HepG2 (cell line): ENCODE measurements around the gene FAM72A. TPM values are rescaled to one million over a fixed set of nuclear protein-coding genes. Genes with fewer than 3 reads are reported as not detected.
"Not testable (repeated sequence)": the region's sequence is repeated elsewhere in the genome, so short reads cannot be mapped to it uniquely, and the experiment has no call there.

Experiments used
- ATAC-seq: fragments of 200-7000 bp; cut with Tn5 transposase; 3 replicates; pipeline ENCODE4 v1.9.1; 2020; ENCODE audit warnings: mild to moderate bottlenecking, moderate library complexity
- BruUV-seq: library from RNA; stranded (reverse); fragments of 400-500 nt; replicated peaks from 2 replicates; lab custom pipeline; 2021; lab: Mats Ljungman, UMichigan
- CTCF ChIA-PET: fragments of 300-600 bp; formaldehyde crosslinking; extraction: SDS; loops from one replicate; lab custom pipeline; 2021; ENCODE audit warnings: low total read pairs, inconsistent platforms, low intra/inter-chr PET ratio; lab: Yijun Ruan, JAX
- POLR2A ChIA-PET: fragments of 350-600 bp; sonication (Branson Sonifier 250); formaldehyde crosslinking; loops from one replicate; lab custom pipeline; 2020; ENCODE audit warnings: antibody characterized with exemption, inconsistent platforms; lab: Yijun Ruan, JAX
- DNase-seq: peaks from one replicate; pipeline ENCODE4 v3.0.0-alpha.2; 2015; ENCODE audit warnings: low spot score
- FAIRE-seq: peaks from 3 replicates; lab custom pipeline; 2011; peaks lifted over from hg19 to GRCh38; lab: Jason Lieb, UNC
- H2AFZ ChIP-seq: one replicate; pipeline ENCODE4 v1.6.1; 2011; ENCODE audit warnings: low read length, inconsistent platforms
- H3K27ac ChIP-seq: fragments of 300-600 bp; 3 replicates; pipeline ENCODE4 v1.8.0; 2011; ENCODE audit warnings: mixed run types, mild to moderate bottlenecking, mixed read lengths, low read length, inconsistent platforms; ENCODE audit not compliant: insufficient read depth; ENCODE audit errors: extremely low read length
- H3K27me3 ChIP-seq, 2 experiments: fragments of 200-600 bp in 1 of 2; 2 replicates in 1 of 2; 3 replicates in 1 of 2; pipeline versions ENCODE4 v1.6.0 to v1.8.0; 2011; ENCODE audit warnings: low read length in 2 of 2, mild to moderate bottlenecking in 2 of 2, moderate library complexity in 2 of 2, inconsistent platforms in 1 of 2; ENCODE audit not compliant: insufficient read depth in 2 of 2, control insufficient read depth in 1 of 2
- H3K36me3 ChIP-seq, 2 experiments: fragments of 200-600 bp in 1 of 2; replicated peaks in 1 of 2; 2 replicates in 1 of 2; 3 replicates in 1 of 2; pipeline versions ENCODE4 v1.5.1 to v1.8.0; 2011; ENCODE audit warnings: low read length in 2 of 2, inconsistent platforms in 1 of 2; ENCODE audit not compliant: insufficient read depth in 2 of 2, control insufficient read depth in 1 of 2
- H3K4me1 ChIP-seq: 2 replicates; pipeline ENCODE4 v1.5.1; 2012; ENCODE audit warnings: low read length, inconsistent platforms; ENCODE audit not compliant: insufficient read depth
- H3K4me2 ChIP-seq: 2 replicates; pipeline ENCODE4 v1.6.0; 2011; ENCODE audit warnings: low read depth, low read length, inconsistent platforms
- H3K4me3 ChIP-seq, 3 experiments: fragments of 200-600 bp in 1 of 3; sonication (generic), shearing (Covaris generic) in 1 of 3; replicated peaks in 1 of 3; 2 replicates each; pipeline ENCODE4 v1.5.1; 2011 to 2016; ENCODE audit warnings: low read length in 3 of 3, inconsistent platforms in 2 of 3, low read depth in 2 of 3, mild to moderate bottlenecking in 2 of 3, control low read depth in 1 of 3, mixed read lengths in 1 of 3; ENCODE audit not compliant: insufficient read depth in 1 of 3
- H3K79me2 ChIP-seq: one replicate; pipeline ENCODE4 v1.6.1; 2011; ENCODE audit warnings: low read length, inconsistent platforms; ENCODE audit not compliant: insufficient read depth
- H3K9ac ChIP-seq: 2 replicates; pipeline ENCODE4 v1.6.0; 2011; ENCODE audit warnings: mild to moderate bottlenecking, low read depth, low read length, inconsistent platforms; ENCODE audit not compliant: insufficient read depth
- H3K9me3 ChIP-seq: 2 replicates; pipeline ENCODE4 v1.5.1; 2012; ENCODE audit warnings: mild to moderate bottlenecking, low read length
- H4K20me1 ChIP-seq: 2 replicates; pipeline ENCODE4 v1.6.0; 2011; ENCODE audit warnings: inconsistent platforms, mild to moderate bottlenecking, low read length, moderate library complexity; ENCODE audit not compliant: insufficient read depth
- WGBS: methylation state at CpG from one replicate; pipeline ENCODE4 v1.1.6; 2017; ENCODE audit warnings: low lambda C conversion rate; 5-methylcytosine and 5-hydroxymethylcytosine counted together
- in situ Hi-C: cut with HindIII; loops from 2 replicates; pipeline ENCODE4 v1.10.0; 2017; ENCODE audit warnings: low pct_unique_long_range_greater_than_20kb; ENCODE audit not compliant: extremely low pct_ligation_motif_present
- intact Hi-C: fragments of 100-400 bp; cut with micrococcal nuclease; formaldehyde crosslinking; loops from one replicate; pipeline ENCODE4 v1.10.0; 2022; ENCODE audit not compliant: unreplicated experiment
- polyA plus RNA-seq, 8 experiments: library from polyadenylated mRNA; depleted of rRNA in 3 of 8; stranded (reverse) in 7 of 8; unstranded in 1 of 8; fragments of >200 nt; fragmentation: Illumina TruSeq in 4 of 8; extraction: Trizol in 4 of 8; gene quantifications; 2 replicates each; pipeline versions ENCODE4 v1.2.1 to v1.2.3, GENCODE V29; 2011 to 2016; ENCODE audit warnings: low read depth in 4 of 8, missing spikeins in 1 of 8, mixed read lengths in 1 of 8; ENCODE audit not compliant: insufficient read depth in 1 of 8
- total RNA-seq, 5 experiments: library from RNA; depleted of rRNA; stranded (reverse); fragments of >200 nt; fragmentation: Illumina TruSeq; extraction: Trizol; gene quantifications; 2 replicates each; pipeline ENCODE4 v1.2.3, GENCODE V29; 2016; ENCODE audit warnings: low read depth in 1 of 5

FAM72A gene
- total and polyA plus RNA-seq, 2 of the 13 experiments (the other 11 are each of a cell fraction or from before 2014, with no cell fraction given) = 7.1 to 11.1 TPM

DNA sequence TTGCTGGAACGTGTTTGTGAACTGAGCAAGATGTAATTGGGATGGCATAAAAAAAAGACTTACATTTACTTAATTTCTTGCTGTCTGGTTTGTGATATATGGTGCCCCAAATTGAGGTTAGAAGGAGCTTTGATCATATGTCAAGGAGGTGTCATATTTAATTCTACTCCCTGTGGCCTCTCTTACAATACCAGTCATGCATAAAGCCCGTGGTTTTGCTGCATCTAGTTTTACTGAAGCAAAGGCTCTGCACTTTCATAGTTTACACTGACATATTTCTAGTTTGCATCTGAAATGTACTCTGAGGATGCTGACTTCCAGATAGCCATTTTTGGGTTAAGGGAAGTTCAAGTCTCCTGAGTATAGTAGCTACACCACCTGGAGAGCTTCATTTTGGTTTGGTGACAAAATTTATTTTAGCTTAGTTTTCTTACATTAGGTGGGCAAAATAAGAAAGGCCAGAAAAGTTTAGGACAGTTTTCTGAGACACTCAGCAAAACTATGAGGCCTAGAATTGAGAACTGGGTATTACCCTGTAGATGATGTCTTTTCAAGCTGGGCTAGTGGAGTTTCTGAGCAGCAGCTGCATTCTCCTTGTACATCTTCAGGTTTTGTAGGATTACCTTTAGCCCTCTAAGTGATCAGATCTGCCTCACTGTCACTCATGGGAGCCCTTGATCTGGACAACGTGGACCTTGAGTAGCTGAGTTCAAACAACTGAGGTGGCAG lies 48.5 kb upstream of the FAM72A start:
- H3K27ac ChIP-seq, H3K36me3 ChIP-seq, CTCF ChIA-PET, intact Hi-C loops, H4K20me1 ChIP-seq, FAIRE-seq, H2AFZ ChIP-seq, H3K27me3 ChIP-seq, BruUV-seq, H3K4me1 ChIP-seq, H3K4me2 ChIP-seq, DNase-seq, H3K9me3 ChIP-seq, in situ Hi-C loops, ATAC-seq, H3K4me3 ChIP-seq, H3K9ac ChIP-seq, POLR2A ChIA-PET, H3K79me2 ChIP-seq: not testable (repeated sequence)
- WGBS = 79% methylated on average over 2 of the region's 3 CpGs

DNA sequence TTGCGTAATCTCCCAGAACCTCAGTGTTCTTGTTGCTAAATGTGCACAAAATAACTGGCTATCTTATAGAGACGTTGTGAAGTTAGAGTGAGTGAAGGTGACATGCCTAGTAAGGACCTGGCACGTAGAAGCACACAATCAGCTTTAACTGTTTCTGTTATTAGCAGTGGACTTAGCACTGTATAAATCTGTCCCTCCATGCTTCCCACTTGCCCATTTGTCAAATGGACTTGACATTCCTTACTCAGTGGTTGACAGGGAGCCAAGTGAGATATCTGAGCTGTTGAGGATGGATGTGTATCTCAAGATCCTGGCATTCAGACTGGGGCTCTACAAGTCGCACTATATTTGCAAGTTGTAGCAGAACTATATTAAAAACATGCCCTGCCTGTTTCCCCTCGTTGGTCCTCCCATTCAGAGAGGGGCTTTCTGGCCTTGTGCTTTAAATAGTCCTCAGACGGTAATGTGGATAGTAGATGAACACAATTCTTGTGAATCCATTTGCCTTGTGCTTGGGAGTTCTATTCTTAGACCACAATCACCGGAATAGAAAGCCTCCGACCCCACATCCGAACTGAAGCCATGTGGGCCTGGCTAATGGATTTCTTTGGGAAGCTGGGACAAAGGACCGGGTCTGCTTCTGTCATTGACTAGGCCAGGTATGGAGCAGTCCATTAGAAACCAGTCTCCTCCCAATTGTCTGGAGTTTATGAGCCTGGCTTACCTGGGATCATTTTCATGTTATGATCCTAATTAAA lies 43.7 kb upstream of the FAM72A start:
- WGBS = no CpG with 5 or more reads among the region's 10 CpGs
- intact Hi-C loops, POLR2A ChIA-PET, H2AFZ ChIP-seq, H3K9ac ChIP-seq, DNase-seq, in situ Hi-C loops, H3K9me3 ChIP-seq, H4K20me1 ChIP-seq, CTCF ChIA-PET, BruUV-seq, H3K36me3 ChIP-seq, H3K4me2 ChIP-seq, H3K4me1 ChIP-seq, H3K27me3 ChIP-seq, ATAC-seq, H3K27ac ChIP-seq, FAIRE-seq, H3K79me2 ChIP-seq, H3K4me3 ChIP-seq: not testable (repeated sequence)

DNA sequence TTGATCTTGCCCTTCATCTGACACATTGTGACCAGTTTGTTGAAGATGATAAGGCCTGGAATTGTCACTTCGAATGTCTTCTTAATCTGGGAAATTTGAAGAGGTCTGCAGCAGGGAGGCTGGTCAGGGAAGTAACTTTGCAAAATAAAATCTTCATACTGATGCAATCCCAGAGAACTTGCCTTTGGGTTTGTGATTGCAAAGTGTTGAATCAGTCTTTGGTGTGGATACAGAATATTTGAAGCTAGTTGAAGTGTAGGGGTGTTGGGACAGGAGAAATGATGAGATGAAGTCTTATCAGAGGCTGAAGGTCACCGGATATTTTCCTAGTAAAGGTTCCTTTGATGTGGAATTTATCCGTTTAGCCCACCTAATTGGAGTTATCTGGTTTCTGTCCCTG lies 42.8 kb upstream of the FAM72A start:
- H3K36me3 ChIP-seq, H2AFZ ChIP-seq, H3K4me2 ChIP-seq, H3K9ac ChIP-seq, BruUV-seq, POLR2A ChIA-PET, H3K27me3 ChIP-seq, ATAC-seq, H3K4me3 ChIP-seq, in situ Hi-C loops, intact Hi-C loops, DNase-seq, H3K27ac ChIP-seq, FAIRE-seq, H4K20me1 ChIP-seq, CTCF ChIA-PET, H3K9me3 ChIP-seq, H3K79me2 ChIP-seq, H3K4me1 ChIP-seq: not testable (repeated sequence)
- WGBS = 85% methylated on average over 1 of the region's 3 CpGs
